ENCODE results near the gene HIVEP3. TPM values are rescaled to one million over a fixed set of nuclear protein-coding genes. Genes with fewer than 3 reads are reported as not detected.
"Not testable (repeated sequence)": the region's sequence is repeated elsewhere in the genome, so short reads cannot be mapped to it uniquely, and the experiment has no call there.

HIVEP3 gene
- total RNA-seq, 1 donor from 2014 or later, result 0.77 TPM

DNA sequence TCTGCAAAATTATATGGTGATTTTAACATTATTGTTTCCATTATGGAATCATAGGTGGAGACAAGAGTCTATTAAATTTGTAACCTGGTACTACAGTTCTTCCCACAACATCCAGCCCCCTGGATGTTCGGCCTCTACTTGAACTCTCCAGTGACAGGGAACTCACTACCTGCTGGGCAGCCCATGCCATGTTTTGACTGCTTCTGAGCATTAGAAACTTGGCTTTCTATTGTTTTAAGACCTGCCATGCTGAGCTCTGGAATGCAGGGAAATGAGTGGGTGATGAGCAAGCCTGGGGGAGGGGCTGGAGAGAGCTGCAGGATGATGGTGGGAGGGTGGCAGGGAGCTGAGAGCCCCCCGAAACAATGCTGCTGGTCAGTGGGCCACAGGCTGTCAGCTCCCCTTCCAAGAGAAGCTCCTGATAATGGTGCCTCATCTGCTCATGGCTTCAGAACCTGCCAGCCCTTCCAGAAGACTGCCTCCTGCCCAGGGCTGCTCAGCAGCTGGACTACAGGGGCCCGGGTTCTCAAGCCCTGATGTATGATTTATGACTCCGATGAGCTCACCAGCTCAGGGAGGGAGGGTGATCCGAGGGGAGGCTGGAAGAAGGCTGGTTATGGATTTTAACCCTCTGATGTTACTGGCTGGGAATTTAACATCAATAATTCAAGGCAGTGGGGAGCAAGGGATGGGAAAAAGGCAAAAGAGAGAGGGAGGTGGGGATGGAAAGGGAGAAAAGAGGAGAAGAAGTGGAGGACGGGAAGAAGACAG is 205.0 kb downstream of the HIVEP3 start:
- peak in 1 of 2 donors; percentile 73 for DNase-seq (ENCODE audit: low read depth in 2 of 2)

DNA sequence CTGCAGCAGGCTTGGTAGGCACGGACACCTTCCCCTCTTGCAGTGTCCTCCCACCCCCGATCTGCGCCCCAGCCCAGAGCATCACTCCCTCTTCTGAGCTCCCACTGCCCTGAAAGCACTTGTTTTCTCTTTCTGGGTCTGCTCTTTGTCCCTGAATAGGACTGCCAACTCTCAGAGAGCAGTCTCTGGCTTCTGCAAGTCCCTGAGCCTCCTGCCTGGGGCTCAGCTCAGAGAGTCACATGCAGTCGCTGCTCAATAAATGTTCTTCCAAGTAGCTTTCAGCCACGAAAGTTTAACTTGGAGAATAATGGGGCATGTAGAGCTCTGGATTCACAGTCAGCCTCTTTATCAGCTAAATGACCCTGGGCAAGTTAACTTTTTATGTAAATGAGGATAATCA is 205.6 kb downstream of the HIVEP3 start:
- DNase-seq (ENCODE audit: low read depth in 2 of 2), result no peak

DNA sequence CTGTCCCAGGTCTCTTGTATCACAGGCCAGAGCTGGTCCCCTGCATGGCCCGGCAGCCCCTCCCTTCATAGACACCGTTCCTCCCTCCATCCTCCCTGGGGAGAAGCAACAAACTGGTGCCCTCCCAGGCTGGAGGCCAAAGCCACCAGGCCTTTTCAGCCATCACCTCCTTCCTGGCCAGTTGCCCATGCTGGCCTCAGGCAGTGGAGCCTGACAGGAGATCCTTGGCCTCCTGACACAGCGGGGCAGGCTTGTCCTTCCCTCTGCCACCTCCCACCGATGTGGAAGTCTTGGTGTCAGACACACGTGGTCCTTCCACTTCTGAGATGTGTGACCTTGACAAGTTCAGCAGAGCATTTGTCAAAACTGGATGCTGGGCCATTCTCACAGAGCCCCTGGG is 206.0 kb downstream of the HIVEP3 start:
- DNase-seq (ENCODE audit: low read depth in 2 of 2), result no peak

DNA sequence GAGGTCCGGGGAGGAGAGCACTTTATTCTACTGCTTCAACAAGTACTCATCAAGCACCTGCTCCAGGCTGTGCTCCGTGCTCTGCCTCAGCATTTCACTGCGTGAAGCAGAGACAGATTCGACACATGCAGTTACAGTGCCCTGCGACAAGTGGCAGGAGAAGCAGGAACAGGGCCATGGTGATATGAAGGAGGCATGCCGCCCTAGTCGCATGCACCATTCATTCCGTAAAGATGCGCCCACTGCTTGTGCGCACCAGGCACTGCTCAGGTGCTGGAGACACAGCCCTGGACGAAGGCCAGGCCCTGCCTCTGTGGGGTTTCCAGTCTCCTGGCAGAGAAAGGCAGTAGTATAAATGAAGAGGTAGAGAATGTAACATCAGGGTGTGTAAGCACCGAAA is 206.6 kb downstream of the HIVEP3 start:
- no peak for DNase-seq (ENCODE audit: low read depth in 2 of 2)

DNA sequence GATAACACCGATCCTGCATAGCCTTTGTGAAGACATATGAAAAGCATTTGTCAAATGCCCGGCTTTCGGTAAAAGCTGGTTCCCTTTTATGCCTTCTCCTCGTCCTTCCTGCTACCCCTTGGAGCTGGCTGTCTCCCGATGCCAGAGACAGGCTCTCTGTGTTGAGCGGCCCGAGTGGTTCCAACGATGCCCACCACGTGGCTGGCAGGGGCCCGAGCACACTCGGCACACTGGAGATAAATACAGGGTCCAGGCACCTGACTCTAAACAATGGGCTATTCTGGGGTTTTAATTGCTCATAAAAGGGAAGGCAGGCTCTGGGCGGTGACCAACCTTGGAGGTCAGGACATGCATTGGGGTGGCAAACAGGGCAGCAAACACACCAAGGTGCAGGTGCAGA is 207.1 kb downstream of the HIVEP3 start:
- DNase-seq (ENCODE audit: low read depth in 2 of 2), result no peak

DNA sequence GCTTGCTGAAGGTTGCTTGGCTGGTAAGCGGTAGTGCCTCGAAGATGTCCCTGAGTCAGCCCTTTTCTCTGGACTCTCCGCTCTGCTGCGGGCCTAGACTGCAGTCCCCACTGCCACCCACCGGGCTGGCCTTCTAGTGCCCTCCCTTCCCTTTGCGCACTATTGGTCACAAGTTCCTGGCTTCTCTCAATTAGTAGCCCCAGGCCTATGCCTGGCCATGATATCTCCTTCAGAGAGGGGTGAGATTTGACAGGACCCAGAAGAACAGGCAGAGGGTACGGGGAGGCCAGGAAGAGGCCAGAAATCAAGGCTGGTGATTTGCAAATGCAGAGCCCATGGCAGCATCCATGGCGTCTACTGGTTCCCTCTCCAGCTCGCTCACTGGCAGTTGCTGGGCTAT is 207.7 kb downstream of the HIVEP3 start:
- DNase-seq (ENCODE audit: low read depth in 2 of 2), result no peak

DNA sequence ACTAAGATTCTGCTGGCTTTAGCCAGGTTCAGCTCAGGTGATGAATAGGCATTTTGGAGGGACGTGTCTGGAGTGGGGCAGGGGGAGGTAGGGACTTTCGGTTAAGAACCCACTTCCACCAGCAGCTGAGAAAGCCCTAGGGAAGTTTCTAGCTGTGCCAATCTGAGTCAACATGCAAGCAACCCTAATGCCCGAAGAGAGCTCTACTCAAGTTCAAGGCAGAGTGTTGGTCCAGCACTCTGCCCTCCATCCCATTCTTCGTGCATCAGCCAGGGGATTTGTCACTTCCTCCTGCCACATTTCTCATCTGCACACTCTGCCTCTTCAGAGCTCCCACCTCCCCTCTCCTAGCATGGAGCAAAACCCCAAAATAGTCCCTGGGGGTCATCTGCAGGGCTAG is 208.8 kb downstream of the HIVEP3 start:
- DNase-seq (ENCODE audit: low read depth in 2 of 2), result no peak

DNA sequence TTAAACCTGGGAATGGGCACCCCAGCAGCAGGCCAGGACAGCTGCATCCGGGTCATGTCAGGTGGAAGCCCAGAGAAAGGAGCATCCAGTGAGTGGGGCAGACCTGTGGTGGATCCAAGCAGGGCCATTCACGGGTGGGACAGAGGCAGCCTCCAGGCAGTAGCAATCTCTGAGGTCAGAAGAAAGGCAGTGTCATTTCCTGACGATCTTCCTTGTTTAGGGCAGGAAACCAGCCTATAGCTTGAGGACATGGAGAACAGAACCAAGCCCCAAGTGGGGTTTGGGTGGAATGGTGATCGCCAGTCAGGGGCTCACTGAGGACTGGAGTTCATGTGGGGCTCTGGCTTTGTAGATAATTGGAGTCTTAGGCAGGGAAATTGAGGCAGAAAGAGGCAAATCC is 209.4 kb downstream of the HIVEP3 start:
- DNase-seq (ENCODE audit: low read depth in 2 of 2), result no peak

DNA sequence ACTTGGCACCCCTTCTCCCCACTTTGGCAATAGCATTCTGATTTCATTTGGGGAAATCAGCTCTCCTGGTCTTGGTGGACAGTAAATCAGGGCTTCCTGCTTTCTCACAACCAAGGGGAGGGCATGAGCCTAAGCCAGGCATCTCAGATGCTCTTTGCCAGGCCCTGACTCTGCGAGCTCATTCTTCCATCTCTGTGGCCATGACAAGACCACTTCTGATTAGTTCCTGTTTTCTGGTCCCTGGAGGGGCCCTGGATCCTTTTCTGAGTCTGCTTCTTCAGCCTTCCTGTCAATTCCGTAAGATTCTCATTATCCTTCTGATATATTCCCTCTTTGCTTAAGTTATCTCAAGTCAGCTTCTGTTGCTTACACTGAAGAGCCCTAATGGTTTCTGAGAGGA is 210.4 kb downstream of the HIVEP3 start:
- DNase-seq (ENCODE audit: low read depth in 2 of 2), result no peak

DNA sequence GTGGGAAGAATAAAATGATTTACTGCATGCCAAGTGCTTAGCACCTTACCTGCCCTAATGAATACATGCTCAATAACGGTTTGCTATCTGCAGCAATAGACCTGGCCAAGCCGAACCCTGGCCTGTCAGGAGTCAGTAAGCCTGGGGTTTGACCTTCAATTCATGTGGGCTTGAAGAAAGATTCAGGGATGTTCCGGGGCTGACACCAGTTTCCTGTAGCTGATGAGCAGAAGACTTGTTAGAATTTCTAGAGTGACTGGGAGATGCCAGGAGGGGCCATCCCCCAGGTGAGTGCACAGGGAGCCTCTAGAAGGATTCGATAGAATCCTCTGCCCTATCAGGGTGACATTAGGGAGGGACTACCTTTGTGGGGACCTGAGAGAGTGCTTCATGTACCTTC is 210.9 kb downstream of the HIVEP3 start:
- no peak for DNase-seq (ENCODE audit: low read depth in 2 of 2)

DNA sequence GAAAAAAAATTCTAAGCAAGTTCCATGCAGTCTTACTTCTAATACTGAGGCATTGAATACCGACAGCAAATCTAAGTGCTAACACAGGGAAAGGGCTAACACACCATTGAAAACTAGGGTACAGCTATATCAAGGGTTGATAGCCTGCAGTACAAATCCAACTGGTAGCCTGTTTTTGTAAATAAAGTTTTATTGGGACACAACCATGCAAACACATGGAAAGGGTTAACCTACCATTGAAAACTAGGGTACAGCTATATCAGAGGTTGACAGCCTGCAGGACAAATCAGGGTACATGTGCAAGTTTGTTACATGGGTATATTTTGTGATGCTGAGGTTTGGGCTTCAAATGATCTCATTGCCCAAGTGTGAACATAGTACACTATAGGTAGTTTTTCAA is 212.9 kb downstream of the HIVEP3 start:
- DNase-seq (ENCODE audit: low read depth in 2 of 2), result no peak

DNA sequence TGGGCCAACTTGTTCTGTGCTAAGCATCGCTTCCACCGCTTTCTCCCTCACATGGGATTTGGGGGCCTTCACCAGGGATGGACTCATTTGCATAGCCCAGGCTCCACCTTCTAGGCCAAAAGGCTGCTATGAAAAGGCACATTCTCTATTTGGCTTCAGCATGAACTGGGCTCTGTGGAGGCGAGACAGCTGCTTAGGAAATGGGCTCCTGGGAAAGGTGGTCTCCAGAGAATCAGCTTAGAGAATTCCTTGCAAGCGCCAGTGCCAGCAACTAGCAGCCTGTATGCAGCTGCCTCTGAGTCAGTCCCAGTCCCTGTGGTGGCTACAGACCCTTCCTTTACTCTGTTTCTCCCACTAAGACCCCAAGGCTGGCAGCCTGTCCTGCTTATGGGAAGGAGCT is 214.5 kb downstream of the HIVEP3 start:
- DNase-seq (ENCODE audit: low read depth in 2 of 2), result no peak

DNA sequence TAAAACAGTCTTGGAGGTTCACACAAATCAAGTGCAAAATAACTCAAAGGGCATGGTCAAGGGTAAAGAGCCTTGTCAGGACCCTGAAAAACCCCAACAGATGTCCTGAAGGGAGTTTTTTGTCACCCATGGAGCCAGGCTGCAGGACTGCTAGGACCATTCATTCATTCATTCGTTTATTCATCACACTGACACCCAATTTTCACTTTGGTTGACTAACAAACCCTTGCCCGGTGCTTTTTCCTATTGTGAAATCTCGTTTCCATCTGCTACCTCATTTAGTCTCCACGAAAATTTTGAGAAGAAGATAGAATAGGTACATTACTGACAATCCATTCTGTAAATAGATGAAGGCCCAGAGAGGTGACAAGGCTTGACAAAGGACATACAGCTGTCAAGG is 216.0 kb downstream of the HIVEP3 start:
- DNase-seq (ENCODE audit: low read depth in 2 of 2), result no peak

DNA sequence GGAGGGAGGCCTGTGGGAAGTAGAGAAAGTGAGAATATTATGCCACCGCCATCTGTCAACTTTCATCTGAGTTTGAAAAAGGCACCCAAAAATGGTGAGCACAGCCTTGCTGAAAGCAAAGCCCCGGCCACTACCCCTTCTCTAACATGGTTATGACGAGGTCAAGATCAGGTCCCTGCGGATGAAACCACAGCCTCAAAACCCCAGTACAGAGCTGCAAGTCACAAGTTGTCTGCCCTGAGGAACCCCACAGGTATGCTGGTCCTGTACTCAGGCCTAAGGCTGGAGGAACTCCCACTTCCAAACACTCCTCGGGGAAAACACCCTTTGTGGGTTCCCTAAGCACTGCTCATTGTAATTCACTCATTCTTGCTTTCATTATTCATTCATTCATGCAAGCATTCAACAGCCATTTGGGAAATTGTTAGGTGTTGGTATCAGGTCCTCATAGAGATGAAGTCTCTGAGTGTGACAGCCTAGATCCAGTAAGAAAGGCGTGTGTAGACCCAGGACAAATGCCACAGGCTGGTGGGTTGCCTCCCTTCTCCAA is 217.7 kb downstream of the HIVEP3 start:
- no peak for DNase-seq (ENCODE audit: low read depth in 2 of 2)

DNA sequence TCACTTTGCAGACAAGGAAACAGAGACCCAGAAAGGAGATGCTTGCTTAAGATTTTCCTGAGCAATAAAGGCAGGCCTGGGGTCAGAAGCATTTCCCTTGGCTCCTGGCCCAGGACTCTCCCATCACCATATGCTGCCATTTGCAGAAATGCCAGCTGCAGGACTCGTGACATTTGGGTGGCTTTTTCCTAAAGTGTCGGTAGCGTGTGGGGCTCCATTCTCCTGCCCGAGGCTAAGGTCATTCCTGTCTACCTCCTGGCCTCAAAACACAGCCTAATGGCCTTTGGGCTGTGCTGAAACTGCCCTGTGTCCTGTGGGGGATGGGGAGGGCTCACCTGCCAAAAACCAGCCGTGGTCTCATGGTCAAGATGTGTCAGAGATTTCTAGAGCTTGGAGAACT is 218.1 kb downstream of the HIVEP3 start:
- no peak for DNase-seq (ENCODE audit: low read depth in 2 of 2)

DNA sequence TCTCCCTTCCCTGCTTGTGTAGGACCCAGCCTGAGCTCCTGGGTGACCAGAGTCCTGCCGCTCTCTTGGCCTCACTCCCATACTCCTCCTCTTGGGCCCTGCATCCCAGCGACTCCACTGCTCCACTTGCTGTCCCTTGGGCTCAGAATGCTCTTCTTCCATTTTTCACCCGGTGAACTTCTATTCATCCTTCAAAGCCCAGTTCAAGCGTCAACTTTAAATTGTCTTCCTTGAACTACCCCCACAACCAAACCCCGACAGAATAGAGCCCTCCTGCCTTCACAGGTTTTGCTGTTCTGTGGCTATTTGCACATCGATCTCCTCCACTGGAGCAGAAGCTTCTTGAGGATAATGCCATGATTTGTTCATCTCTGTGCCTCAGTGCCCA is 218.9 kb downstream of the HIVEP3 start:
- no peak for DNase-seq (ENCODE audit: low read depth in 2 of 2)

DNA sequence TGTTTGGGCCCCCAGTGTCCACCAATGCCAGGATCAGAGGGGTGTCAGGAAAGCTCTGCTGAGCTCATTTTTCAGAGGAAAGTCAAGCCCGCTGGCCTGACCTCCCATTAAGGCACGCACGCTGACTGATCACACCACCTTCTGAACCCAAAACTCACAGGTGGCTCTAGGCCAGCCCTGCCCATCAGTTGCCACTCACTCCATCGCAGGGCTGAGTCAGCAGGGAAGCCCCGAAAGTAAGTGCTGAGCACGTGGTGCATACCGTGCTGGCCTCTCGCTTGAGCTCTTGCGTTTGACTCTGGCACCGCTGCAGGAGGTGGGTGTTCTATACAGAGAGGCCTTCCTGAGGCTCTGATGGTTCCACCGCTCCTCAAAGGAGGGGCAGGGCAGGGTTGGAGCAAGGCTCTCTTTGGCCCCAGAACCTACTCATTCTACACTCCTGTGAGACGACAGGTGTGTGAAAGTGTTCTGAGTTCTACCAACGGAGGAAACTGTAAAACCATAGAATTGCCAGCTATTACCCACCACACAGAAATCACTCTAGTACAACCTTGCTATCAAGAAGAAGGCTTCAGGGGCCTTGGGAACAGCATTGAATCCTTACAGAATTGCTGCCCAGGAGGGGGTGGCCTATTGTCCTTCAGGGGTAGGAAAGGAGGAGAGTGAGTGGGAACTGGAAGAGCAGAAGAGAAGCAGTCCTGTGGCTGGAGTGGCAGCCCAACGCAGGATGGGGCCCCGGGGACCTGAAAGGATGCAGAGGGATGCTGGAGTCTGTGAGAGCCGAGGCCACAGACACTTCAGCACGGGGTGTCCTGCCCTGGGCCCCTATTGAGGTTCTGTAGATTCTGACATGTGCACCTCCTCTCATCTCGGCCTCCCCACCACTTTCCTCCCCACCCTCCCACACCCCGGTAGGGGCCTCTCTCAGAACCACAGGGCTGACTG is 219.5 kb downstream of the HIVEP3 start:
- DNase-seq (ENCODE audit: low read depth in 2 of 2), result no peak

DNA sequence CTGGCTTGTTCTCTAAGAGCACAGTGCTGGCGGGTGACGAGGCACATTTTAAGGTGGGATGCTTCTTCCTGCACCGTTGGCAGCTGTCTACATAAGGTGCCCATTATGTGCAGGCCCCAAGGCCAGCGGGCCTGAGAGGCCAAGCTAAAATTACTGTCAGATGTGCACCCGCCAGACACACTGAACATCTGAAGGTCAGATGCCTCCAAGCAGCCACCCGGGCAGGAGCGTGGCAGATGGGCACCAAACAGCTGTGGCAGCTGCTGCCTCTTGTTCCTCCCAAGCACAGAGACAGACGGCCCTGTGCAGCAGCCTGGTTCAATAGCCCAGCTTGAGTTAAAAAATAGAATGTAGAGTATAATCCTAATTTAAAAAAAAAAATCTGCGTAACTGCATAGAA is 222.3 kb downstream of the HIVEP3 start:
- no peak for DNase-seq (ENCODE audit: low read depth in 2 of 2)

DNA sequence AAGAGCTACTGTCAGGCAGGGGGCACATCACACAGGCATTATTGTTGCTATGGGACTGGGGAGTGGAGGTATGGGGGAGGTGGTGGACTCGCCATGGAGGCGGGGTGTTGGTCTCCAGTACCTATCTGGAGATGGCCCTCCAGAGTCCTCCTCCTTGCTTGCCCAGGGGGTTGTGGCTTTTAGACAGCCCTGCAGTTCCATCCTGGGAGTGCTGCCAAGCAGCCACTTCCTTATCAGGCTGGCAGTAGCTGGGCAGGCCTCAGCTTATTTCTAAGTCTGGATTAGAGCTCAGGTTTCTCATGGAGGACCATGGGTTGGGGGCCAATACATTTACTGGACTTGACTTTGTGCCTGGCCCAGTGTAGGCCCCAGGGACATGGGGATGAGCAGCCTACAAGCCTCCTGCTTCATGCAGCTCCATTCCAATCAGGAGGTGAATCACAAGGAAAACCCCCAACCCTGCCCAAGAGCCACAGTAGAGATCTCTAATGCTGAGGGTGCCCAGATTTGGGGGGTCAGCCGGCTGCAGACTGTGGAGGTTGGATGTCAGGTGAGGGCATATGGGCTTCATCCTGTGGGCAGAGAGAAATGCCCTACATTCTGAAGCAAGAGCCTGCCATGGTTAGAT is 223.5 kb downstream of the HIVEP3 start:
- no peak for DNase-seq (ENCODE audit: low read depth in 2 of 2)

DNA sequence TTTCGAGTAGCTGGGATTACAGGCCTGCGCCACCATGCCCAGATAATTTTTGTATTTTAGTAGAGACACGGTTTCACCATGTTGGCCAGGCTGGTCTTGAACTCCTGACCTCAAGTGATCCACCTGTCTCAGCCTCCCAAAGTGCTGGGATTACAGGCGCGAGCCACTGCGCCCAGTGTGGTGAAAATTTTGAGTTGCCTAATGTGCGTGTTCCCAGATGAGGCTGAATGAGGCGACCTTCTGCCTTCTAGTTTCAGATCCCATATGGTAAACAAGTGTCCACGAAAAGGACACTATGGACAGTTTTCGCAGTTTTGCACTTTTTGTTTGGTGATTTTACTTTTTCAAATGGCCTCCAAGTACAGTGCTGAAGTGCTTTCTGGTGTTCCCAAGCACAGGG is 226.8 kb downstream of the HIVEP3 start:
- DNase-seq (ENCODE audit: low read depth in 2 of 2), result not testable (repeated sequence)

DNA sequence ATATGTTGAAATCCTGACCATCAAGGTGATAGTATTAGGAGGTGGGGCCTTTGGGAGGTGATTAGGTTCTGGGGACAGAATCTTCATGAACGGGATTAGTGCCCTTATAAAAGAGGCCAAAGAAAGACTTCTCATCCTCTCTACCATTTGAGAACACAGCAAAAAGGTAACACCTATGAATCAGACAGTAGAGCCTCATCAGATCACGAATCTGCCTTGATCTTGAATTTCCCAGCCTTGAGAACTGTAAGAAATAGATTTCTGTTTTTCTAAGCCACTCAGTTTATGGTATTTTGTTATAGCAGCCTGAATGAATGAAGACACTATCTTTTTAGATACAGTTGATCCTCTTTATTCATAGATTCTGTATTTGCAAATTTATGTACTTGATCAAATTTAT is 227.3 kb downstream of the HIVEP3 start:
- no peak for DNase-seq (ENCODE audit: low read depth in 2 of 2)

DNA sequence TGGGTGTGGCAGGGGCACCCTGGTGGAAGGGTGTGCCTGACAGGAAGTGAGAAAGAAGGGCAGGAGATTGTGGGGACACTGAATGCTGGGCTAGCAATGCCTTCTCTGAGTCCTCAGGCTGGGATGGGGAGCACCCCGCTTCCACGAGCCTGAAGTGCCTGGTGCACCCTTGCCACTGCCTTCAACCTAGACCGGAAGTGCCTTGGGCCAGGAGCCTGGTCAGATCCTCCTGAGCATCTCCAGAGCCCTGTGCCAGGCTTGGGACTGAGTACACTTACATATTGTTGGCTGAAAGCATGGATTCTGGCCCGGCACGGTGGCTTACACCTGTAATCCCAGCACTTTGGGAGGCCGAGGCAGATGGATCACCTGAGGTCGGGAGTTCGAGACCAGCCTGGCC is 228.4 kb downstream of the HIVEP3 start:
- DNase-seq (ENCODE audit: low read depth in 2 of 2), result no peak
